NCI-H345 (cell line): ENCODE results near the gene SIX4.
A peak's percentile ranks its signal among the peaks of the same experiment; 100 is the strongest.

Experiments used
- DNase-seq: peaks from one replicate; lab custom pipeline; 2025; lab: John Stamatoyannopoulos, UW

The SIX4 gene

GRCh38 chr14:60722107-60722356, 2.1 kb downstream of the SIX4 start:
- no peak for DNase-seq

- DNase-seq: no peak
Measured at GRCh38 chr14:60721326-60722106, 2.6 kb downstream of the SIX4 start.

- DNase-seq: no peak
Measured at GRCh38 chr14:60720962-60721325, 3.2 kb downstream of the SIX4 start.

- no peak for DNase-seq
Measured at GRCh38 chr14:60720391-60720790, 3.8 kb downstream of the SIX4 start.

- no peak for DNase-seq
Measured at GRCh38 chr14:60713513-60713912, 10.6 kb downstream of the SIX4 start.

GRCh38 chr14:60710494-60710893, 13.7 kb downstream of the SIX4 start:
- DNase-seq: no peak

GRCh38 chr14:60707858-60708257, 16.3 kb downstream of the SIX4 start:
- DNase-seq: no peak

GRCh38 chr14:60705100-60705499, 19.1 kb downstream of the SIX4 start:
- no peak for DNase-seq

- no peak for DNase-seq
Measured at GRCh38 chr14:60700598-60700997, 23.6 kb downstream of the SIX4 start.

- no peak for DNase-seq
Measured at GRCh38 chr14:60695327-60695726, 28.8 kb downstream of the SIX4 start.

- no peak for DNase-seq
Measured at GRCh38 chr14:60691383-60692113, 32.6 kb downstream of the SIX4 start.

- DNase-seq: no peak
Measured at GRCh38 chr14:60686865-60687264, 37.3 kb downstream of the SIX4 start.

GRCh38 chr14:60684203-60684602, 39.9 kb downstream of the SIX4 start:
- no peak for DNase-seq

GRCh38 chr14:60681271-60681670, 42.9 kb downstream of the SIX4 start:
- no peak for DNase-seq

- no peak for DNase-seq
Measured at GRCh38 chr14:60680511-60680910, 43.6 kb downstream of the SIX4 start.

- no peak for DNase-seq
Measured at GRCh38 chr14:60679566-60680258, 44.4 kb downstream of the SIX4 start.

GRCh38 chr14:60677701-60678100, 46.5 kb downstream of the SIX4 start:
- DNase-seq: no peak

GRCh38 chr14:60670989-60671388, 53.2 kb downstream of the SIX4 start:
- no peak for DNase-seq

GRCh38 chr14:60668431-60669112, 55.6 kb downstream of the SIX4 start:
- no peak for DNase-seq

GRCh38 chr14:60665177-60665550, 59.0 kb downstream of the SIX4 start:
- peak; percentile 35 for DNase-seq

GRCh38 chr14:60662982-60663381, 61.2 kb downstream of the SIX4 start:
- DNase-seq: no peak

- DNase-seq: no peak
Measured at GRCh38 chr14:60661721-60662120, 62.4 kb downstream of the SIX4 start.
